Measurements from ENCODE around the gene PRODH2.

DNA sequence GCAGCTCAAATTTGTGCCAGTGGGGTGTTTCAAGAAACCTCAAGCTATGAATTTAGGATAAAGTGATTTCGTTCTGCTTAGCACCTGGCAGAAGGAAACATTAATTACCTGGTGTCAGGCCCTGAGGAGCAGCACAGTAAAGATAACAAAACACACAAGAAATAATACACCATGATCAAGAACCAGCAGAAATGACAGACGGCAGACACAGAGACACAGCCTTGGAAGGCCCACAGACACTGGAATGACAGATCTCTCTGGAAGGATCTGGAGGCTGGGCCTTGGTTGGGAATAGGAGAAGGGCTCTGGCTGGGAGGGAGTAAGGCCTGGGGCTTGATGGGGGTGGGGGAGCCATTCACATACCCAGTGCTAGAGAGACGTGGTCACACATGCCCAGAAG, 10.8 kb downstream of the PRODH2 start:
- TF ChIP-seq CTCF (IDR thresholded peaks at IDR 0.05; ENCODE audit: extremely low read depth in 1 of 2, insufficient read depth in 1 of 2, low read depth in 1 of 2, low read length in 2 of 2) (no peak), FOS (IDR thresholded peaks at IDR 0.05; ENCODE audit: borderline replicate concordance, insufficient read depth, low read length) (no peak), POLR2AphosphoS5 (IDR thresholded peaks at IDR 0.05; ENCODE audit: insufficient read depth, low read depth, low read length) (no peak), MAX (IDR thresholded peaks at IDR 0.05; ENCODE audit: insufficient read depth, insufficient read length) (no peak), EZH2 (IDR thresholded peaks at IDR 0.05; ENCODE audit: borderline replicate concordance, low read depth, low read length, severe bottlenecking) (no peak), POLR2A (IDR thresholded peaks at IDR 0.05; ENCODE audit: low read depth, low read length) (no peak), JUN (IDR thresholded peaks at IDR 0.05; ENCODE audit: borderline replicate concordance, insufficient read depth, insufficient read length, low read depth) (no peak)

Data from endothelial cell of umbilical vein (primary cell).